HEK293 (cell line): ENCODE measurements around the gene TBX1.

Source experiments
- CTCF ChIA-PET: fragments of 350-600 bp; formaldehyde crosslinking; extraction: SDS; loops from one replicate; lab custom pipeline; 2021; ENCODE audit warnings: antibody characterized with exemption; lab: Yijun Ruan, JAX
- POLR2A ChIA-PET: fragments of 300-600 bp; formaldehyde crosslinking; extraction: SDS; loops from one replicate; lab custom pipeline; 2020; ENCODE audit warnings: antibody characterized with exemption, inconsistent platforms; lab: Yijun Ruan, JAX
- H3K27ac ChIP-seq: fragments of 200-500 bp; sonication (Bioruptor generic); 2 replicates; pipeline ENCODE4 v1.5.1; 2014; ENCODE audit warnings: low read depth, low read length, control low read depth, inconsistent platforms; ENCODE audit errors: extremely low read depth
- H3K36me3 ChIP-seq, 2 experiments: fragments of 200-500 bp in 1 of 2; sonication (Bioruptor generic) in 1 of 2; 1 replicate in 1 of 2; 2 replicates in 1 of 2; pipeline ENCODE4 v1.5.1; 2014 to 2017; ENCODE audit warnings: inconsistent platforms in 2 of 2, low read length in 2 of 2; ENCODE audit not compliant: control insufficient read depth in 2 of 2, insufficient read depth in 1 of 2
- H3K4me1 ChIP-seq: fragments of 200-500 bp; sonication (Bioruptor generic); 2 replicates; pipeline ENCODE4 v1.5.1; 2014; ENCODE audit warnings: mild to moderate bottlenecking, low read length, inconsistent platforms; ENCODE audit not compliant: control insufficient read depth, insufficient read depth
- H3K4me3 ChIP-seq: 2 replicates; pipeline ENCODE4 v1.5.1; 2011; ENCODE audit warnings: low read depth, mild to moderate bottlenecking, control low read depth, low read length, moderate library complexity
- H3K9me3 ChIP-seq: fragments of 200-500 bp; sonication (Bioruptor generic); 2 replicates; pipeline ENCODE4 v1.5.1; 2014; ENCODE audit warnings: low read depth, low read length, inconsistent platforms; ENCODE audit not compliant: control insufficient read depth, insufficient read depth
- BCL6B ChIP-seq: fragments of 450-650 bp; formaldehyde crosslinking; IDR thresholded peaks from 2 replicates; pipeline ENCODE4 v1.5.1; 2017; ENCODE audit warnings: missing biosample characterization, missing genetic modification characterization
- EGR2 ChIP-seq: fragments of 450-650 bp; formaldehyde crosslinking; IDR thresholded peaks from 2 replicates; pipeline ENCODE4 v1.5.1; 2016; ENCODE audit warnings: low read depth, missing biosample characterization, missing genetic modification characterization
- MEIS1 ChIP-seq: sonication (generic); formaldehyde crosslinking; IDR thresholded peaks from 2 replicates; pipeline ENCODE4 v1.8.1; 2022; ENCODE audit warnings: missing genetic modification reagents, mild to moderate bottlenecking, borderline replicate concordance
- MZF1 ChIP-seq: fragments of 450-650 bp; formaldehyde crosslinking; IDR thresholded peaks from 2 replicates; pipeline ENCODE4 v1.5.1; 2017; ENCODE audit warnings: missing biosample characterization, missing genetic modification characterization, borderline replicate concordance
- PRDM2 ChIP-seq: fragments of 450-650 bp; formaldehyde crosslinking; IDR thresholded peaks from 2 replicates; pipeline ENCODE4 v1.5.1; 2016; ENCODE audit warnings: missing biosample characterization, missing genetic modification characterization, borderline replicate concordance
- PRDM6 ChIP-seq: fragments of 450-650 bp; formaldehyde crosslinking; IDR thresholded peaks from 2 replicates; pipeline ENCODE4 v1.5.1; 2017; ENCODE audit warnings: missing biosample characterization, missing genetic modification characterization
- ZFP3 ChIP-seq: fragments of 450-650 bp; formaldehyde crosslinking; IDR thresholded peaks from 2 replicates; pipeline ENCODE4 v1.5.1; 2016; ENCODE audit warnings: low read depth, missing biosample characterization, missing genetic modification characterization
- ZNF146 ChIP-seq: fragments of 450-650 bp; formaldehyde crosslinking; IDR thresholded peaks from 2 replicates; pipeline ENCODE4 v1.5.1; 2016; ENCODE audit warnings: missing biosample characterization, missing genetic modification characterization
- ZNF174 ChIP-seq: fragments of 450-650 bp; formaldehyde crosslinking; IDR thresholded peaks from 2 replicates; pipeline ENCODE4 v1.5.0; 2017; ENCODE audit warnings: missing biosample characterization, mild to moderate bottlenecking, missing genetic modification characterization
- ZNF26 ChIP-seq: fragments of 450-650 bp; formaldehyde crosslinking; IDR thresholded peaks from 2 replicates; pipeline ENCODE4 v1.5.1; 2016; ENCODE audit warnings: missing biosample characterization, missing genetic modification characterization
- ZNF449 ChIP-seq: fragments of 450-650 bp; formaldehyde crosslinking; IDR thresholded peaks from 2 replicates; pipeline ENCODE4 v1.5.1; 2017; ENCODE audit warnings: missing biosample characterization, mild to moderate bottlenecking, missing genetic modification characterization, moderate library complexity
- ZNF518A ChIP-seq: fragments of 450-650 bp; formaldehyde crosslinking; conservative IDR thresholded peaks from 2 replicates; pipeline ENCODE4 v1.5.1; 2016; ENCODE audit warnings: low read depth, missing biosample characterization, missing genetic modification characterization
- ZNF544 ChIP-seq: fragments of 450-650 bp; formaldehyde crosslinking; IDR thresholded peaks from 2 replicates; pipeline ENCODE4 v1.5.0; 2017; ENCODE audit warnings: missing biosample characterization, missing genetic modification characterization
- ZNF664 ChIP-seq: fragments of 450-650 bp; formaldehyde crosslinking; IDR thresholded peaks from 2 replicates; pipeline ENCODE4 v1.5.1; 2016; ENCODE audit warnings: missing biosample characterization, missing genetic modification characterization
- ZNF677 ChIP-seq: fragments of 450-650 bp; IDR thresholded peaks from 2 replicates; pipeline ENCODE4 v1.5.0; 2018; ENCODE audit warnings: missing biosample characterization, mild to moderate bottlenecking, missing genetic modification characterization, moderate library complexity
- ZNF76 ChIP-seq: fragments of 450-650 bp; formaldehyde crosslinking; IDR thresholded peaks from 2 replicates; pipeline ENCODE4; 2016; ENCODE audit warnings: low read depth, missing biosample characterization, missing genetic modification characterization, borderline replicate concordance
- ZSCAN23 ChIP-seq: fragments of 450-650 bp; formaldehyde crosslinking; IDR thresholded peaks from 2 replicates; pipeline ENCODE4 v1.5.1; 2016; ENCODE audit warnings: missing biosample characterization, missing genetic modification characterization
- ZXDB ChIP-seq: fragments of 450-650 bp; formaldehyde crosslinking; IDR thresholded peaks from 2 replicates; pipeline ENCODE4 v1.5.1; 2016; ENCODE audit warnings: missing biosample characterization, missing genetic modification characterization

Gene TBX1

GRCh38 chr22:19743081-19743480 lies 17.5 kb upstream of the TBX1 start:
- Histone ChIP-seq H3K27ac (no peak overlapping the region), H3K4me3 (no peak overlapping the region), H3K36me3 (no peaks in the 10 kb centered on the region), H3K4me1 (no peaks in the 10 kb centered on the region), H3K9me3 (no peaks in the 10 kb centered on the region)
- ChIA-PET POLR2A (no interaction called here), CTCF (interaction anchor here (0.6 to 4.0 kb wide), 2 partner anchors 13 to 119 kb away, joined by 3 to 25 read pairs; no protein-coding TSS in a partner anchor)
- TF ChIP-seq ZNF174 (tag by site-specific recombination) = no peak
- no peak for TF ChIP-seq ZNF544 (tag by site-specific recombination)
- TF ChIP-seq EGR2 (tag by site-specific recombination) = no peak
- no peak for TF ChIP-seq ZSCAN23 (tag by site-specific recombination)
- no peak for TF ChIP-seq ZNF664
- no peak for TF ChIP-seq ZNF76
- TF ChIP-seq PRDM2 (tag by site-specific recombination) = no peak
- TF ChIP-seq ZFP3 (tag by site-specific recombination) = no peak
- TF ChIP-seq ZNF518A (tag by site-specific recombination) = no peak
- TF ChIP-seq ZNF677 (tag by site-specific recombination) = no peak
- TF ChIP-seq MEIS1 (CRISPR knock-in tag) = no peak
- TF ChIP-seq BCL6B = no peak
- TF ChIP-seq ZNF146 = no peak
- TF ChIP-seq ZXDB (tag by site-specific recombination) = no peak
- TF ChIP-seq PRDM6 = no peak
- no peak for TF ChIP-seq MZF1
- no peak for TF ChIP-seq ZNF449 (tag by site-specific recombination)
- TF ChIP-seq ZNF26 = no peak
